Measurements from ENCODE around the gene LOXL3. TPM values are rescaled to one million over a fixed set of nuclear protein-coding genes. Genes with fewer than 3 reads are reported as not detected.

LOXL3 gene
- total and polyA plus RNA-seq, 12 donors, result 3.6 to 26.4 (median 12.5) TPM

DNA sequence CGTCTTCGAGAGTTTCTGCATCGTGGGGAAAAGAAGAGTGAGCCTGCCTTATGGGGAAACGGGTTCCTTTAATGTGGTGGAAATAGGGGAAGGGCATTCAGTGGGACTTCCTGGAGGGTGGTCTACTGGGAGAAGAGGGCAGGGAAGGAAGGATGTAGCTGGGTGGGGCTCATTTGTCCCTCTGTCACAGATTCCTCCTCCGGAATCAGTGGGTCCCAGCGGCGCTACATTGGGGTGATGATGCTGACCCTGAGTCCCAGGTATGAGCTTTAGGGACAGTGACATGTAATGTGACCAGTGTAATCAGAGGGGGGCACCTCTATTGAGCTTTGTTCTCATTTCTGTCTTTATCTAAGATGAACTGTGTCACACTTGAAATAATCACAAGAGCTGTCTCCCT, 22.1 kb downstream of the LOXL3 start:
- DNase-seq, result no peak
- Histone ChIP-seq H3K9me3 (replicated peaks in 1 of 3) (no peaks in the 10 kb centered on the region), H3K36me3 (replicated peaks in 1 of 2) (peaks cover 0 to 24% of the 10 kb centered on the region in 2 donors), H3K4me3 (no peak overlapping the region), H3K4me1 (replicated peaks in 1 of 2) (peaks cover 11 to 15% of the 10 kb centered on the region in 2 donors), H3K27me3 (no peaks in the 10 kb centered on the region), H3K27ac (no peak overlapping the region)
- 83 to 91% (median 86%) methylated on average over 7 of the region's 7 CpGs for WGBS, 4 donors
- TF ChIP-seq, protein P1, sequence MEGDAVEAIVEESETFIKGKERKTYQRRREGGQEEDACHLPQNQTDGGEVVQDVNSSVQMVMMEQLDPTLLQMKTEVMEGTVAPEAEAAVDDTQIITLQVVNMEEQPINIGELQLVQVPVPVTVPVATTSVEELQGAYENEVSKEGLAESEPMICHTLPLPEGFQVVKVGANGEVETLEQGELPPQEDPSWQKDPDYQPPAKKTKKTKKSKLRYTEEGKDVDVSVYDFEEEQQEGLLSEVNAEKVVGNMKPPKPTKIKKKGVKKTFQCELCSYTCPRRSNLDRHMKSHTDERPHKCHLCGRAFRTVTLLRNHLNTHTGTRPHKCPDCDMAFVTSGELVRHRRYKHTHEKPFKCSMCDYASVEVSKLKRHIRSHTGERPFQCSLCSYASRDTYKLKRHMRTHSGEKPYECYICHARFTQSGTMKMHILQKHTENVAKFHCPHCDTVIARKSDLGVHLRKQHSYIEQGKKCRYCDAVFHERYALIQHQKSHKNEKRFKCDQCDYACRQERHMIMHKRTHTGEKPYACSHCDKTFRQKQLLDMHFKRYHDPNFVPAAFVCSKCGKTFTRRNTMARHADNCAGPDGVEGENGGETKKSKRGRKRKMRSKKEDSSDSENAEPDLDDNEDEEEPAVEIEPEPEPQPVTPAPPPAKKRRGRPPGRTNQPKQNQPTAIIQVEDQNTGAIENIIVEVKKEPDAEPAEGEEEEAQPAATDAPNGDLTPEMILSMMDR (IDR thresholded peaks at IDR 0.05), result no peak
- TF ChIP-seq POLR2A (IDR thresholded peaks at IDR 0.05), result no peak
- intact Hi-C loops (cut with DNase I), result no loop called here

DNA sequence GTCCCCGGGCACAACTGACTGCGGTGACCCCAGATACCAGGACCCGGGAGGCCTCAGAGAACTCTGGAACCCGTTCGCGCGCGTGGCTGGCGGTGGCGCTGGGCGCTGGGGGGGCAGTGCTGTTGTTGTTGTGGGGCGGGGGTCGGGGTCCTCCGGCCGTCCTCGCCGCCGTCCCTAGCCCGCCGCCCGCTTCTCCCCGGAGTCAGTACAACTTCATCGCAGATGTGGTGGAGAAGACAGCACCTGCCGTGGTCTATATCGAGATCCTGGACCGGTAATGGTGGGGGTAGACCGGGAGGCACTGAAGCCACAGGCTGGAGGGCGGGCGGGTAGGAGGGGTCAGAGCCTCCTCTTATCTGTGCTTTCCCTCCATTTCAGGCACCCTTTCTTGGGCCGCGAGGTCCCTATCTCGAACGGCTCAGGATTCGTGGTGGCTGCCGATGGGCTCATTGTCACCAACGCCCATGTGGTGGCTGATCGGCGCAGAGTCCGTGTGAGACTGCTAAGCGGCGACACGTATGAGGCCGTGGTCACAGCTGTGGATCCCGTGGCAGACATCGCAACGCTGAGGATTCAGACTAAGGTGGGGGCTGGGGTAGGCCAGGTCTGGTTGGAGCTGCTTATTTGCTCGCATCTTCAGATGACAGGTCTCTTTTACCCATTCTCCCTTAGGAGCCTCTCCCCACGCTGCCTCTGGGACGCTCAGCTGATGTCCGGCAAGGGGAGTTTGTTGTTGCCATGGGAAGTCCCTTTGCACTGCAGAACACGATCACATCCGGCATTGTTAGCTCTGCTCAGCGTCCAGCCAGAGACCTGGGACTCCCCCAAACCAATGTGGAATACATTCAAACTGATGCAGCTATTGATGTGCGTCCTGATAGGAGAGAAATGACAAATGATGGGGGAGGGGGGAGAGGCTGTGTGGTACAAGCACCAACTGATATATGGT, 23.2 kb downstream of the LOXL3 start:
- intact Hi-C loops (cut with DNase I), result no loop called here
- H3K4me3 ChIP-seq, result peak overlapping the region; percentile 22 to 87 (median 74)
- TF ChIP-seq, protein P1 (IDR thresholded peaks at IDR 0.05), result no peak
- TF ChIP-seq POLR2A (IDR thresholded peaks at IDR 0.05), result peak in 1 of 2 donors; percentile 35
- peak overlapping the region in 4 of 5 donors; percentile 81 to 93 (median 84) for H3K27ac ChIP-seq
- H3K9me3 ChIP-seq (replicated peaks in 1 of 3), result no peaks in the 10 kb centered on the region
- WGBS, 4 donors, result 2 to 18% (median 5%) methylated on average over 7 to 54 of the region's 54 CpGs
- peak; percentile 45 to 73 (median 49) for DNase-seq
- no peaks in the 10 kb centered on the region for H3K27me3 ChIP-seq
- H3K4me1 ChIP-seq (replicated peaks in 1 of 2), result peaks cover 11 to 15% of the 10 kb centered on the region in 2 donors
- peaks cover 0 to 34% of the 10 kb centered on the region in 2 donors for H3K36me3 ChIP-seq (replicated peaks in 1 of 2)

DNA sequence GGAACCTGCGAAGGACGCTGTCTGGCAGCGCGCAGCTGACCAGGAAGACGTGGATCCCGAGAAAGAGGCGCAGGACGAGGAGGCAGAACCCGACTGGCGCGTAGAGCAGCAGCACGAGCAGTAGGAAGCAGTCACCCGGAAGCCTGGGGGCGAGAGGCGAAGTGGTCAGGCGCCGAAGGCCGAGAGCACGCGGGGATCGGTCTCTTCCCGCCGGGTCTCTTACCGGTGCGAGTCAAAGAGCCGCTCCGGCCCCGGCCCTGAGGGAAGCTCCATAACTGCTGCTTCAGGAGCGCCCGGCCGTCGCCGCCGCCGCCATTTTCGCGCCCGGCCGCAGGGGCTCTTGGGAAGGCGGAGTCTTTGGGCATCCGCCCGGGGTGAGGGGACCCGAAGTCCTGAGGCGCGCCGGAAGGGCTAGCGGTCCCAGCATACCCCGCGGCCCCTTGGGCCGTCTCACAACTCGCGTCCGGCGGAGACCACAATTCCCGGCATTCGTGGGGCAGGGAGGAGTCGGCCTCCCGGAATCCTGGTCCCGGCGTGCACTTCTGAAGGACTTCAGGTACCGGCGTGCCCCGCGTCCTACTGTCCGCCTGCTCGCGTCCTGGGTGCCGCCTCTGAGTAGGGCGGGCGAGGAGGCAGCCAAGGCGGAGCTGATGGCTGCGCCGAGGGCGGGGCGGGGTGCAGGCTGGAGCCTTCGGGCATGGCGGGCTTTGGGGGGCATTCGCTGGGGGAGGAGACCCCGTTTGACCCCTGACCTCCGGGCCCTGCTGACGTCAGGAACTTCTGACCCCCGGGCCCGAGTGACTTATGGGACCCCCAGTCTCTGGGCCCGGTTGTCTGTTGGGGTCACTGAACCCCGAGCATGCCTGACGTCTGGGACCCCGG, 24.1 kb downstream of the LOXL3 start, which contains the start of the genes AUP1 and HTRA2:
TSS of gene AUP1 (minus strand) at position 350 of the 882 bp plus-strand sequence. CDS start at position 273, 77 bp downstream.
TSS of gene HTRA2 (plus strand) at position 577 of the 882 bp plus-strand sequence. CDS start at position 651, 74 bp downstream.
- H3K4me1 ChIP-seq (replicated peaks in 1 of 2), result peaks cover 11 to 15% of the 10 kb centered on the region in 2 donors
- peak; percentile 98 to 99 (median 99) for DNase-seq
- peaks cover 0 to 34% of the 10 kb centered on the region in 2 donors for H3K36me3 ChIP-seq (replicated peaks in 1 of 2)
- intact Hi-C loops (cut with DNase I), result loop anchor here (2.0 to 5.0 kb wide), 2 partner anchors 23 to 42 kb away; partner anchors contain the start of gene PCGF1 (in 1 of the 2)
- H3K4me3 ChIP-seq, result peak within 1 kb of the TSS; percentile 63 to 87 (median 78)
- 0 to 1% (median 0%) methylated on average over 16 to 87 of the region's 87 CpGs for WGBS, 4 donors
- peak; percentile 42 to 76 for TF ChIP-seq POLR2A (IDR thresholded peaks at IDR 0.05)
- TF ChIP-seq, protein P1 (IDR thresholded peaks at IDR 0.05), result peak in 3 of 6 experiments; percentile 2 to 20 (median 14)
- peak within 1 kb of the TSS; percentile 65 to 93 (median 83) for H3K27ac ChIP-seq
- no peaks in the 10 kb centered on the region for H3K27me3 ChIP-seq
- no peaks in the 10 kb centered on the region for H3K9me3 ChIP-seq (replicated peaks in 1 of 3)

All from adrenal gland (tissue), 12 donors.